ENCODE results near the gene AK5. TPM values are rescaled to one million over a fixed set of nuclear protein-coding genes. Genes with fewer than 3 reads are reported as not detected.

The AK5 gene
- total RNA-seq, 1 experiment from 2014 or later = 3.0 TPM

DNA sequence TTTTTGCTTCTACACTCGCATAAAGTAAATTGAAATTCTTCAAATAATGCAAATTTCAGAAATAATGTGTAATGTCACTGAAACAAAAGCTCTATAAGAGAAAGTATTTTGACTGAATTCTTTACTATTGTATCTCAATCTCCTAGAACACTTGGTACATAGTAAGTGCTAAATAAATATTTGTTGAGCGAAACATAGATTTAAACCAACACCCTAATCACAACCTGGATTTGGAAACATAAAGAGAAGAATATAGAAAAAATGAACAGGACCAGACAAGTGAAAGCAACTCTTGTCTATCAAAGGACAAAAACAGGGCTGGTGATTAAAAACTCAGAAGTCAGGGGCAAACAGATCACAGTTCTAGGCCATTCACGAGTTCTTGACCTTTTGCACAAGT lies 74.3 kb downstream of the AK5 start:
- no peak overlapping the region for H3K27ac ChIP-seq (ENCODE audit: low read length)
- TF ChIP-seq POLR2AphosphoS5 (IDR thresholded peaks at IDR 0.05; ENCODE audit: low read depth, low read length) = no peak
- TF ChIP-seq, protein P1, sequence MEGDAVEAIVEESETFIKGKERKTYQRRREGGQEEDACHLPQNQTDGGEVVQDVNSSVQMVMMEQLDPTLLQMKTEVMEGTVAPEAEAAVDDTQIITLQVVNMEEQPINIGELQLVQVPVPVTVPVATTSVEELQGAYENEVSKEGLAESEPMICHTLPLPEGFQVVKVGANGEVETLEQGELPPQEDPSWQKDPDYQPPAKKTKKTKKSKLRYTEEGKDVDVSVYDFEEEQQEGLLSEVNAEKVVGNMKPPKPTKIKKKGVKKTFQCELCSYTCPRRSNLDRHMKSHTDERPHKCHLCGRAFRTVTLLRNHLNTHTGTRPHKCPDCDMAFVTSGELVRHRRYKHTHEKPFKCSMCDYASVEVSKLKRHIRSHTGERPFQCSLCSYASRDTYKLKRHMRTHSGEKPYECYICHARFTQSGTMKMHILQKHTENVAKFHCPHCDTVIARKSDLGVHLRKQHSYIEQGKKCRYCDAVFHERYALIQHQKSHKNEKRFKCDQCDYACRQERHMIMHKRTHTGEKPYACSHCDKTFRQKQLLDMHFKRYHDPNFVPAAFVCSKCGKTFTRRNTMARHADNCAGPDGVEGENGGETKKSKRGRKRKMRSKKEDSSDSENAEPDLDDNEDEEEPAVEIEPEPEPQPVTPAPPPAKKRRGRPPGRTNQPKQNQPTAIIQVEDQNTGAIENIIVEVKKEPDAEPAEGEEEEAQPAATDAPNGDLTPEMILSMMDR (IDR thresholded peaks at IDR 0.05) = no peak
- TF ChIP-seq TCF7L2 (IDR thresholded peaks at IDR 0.05; ENCODE audit: low read depth, low read length) = no peak
- TF ChIP-seq, protein P2, sequence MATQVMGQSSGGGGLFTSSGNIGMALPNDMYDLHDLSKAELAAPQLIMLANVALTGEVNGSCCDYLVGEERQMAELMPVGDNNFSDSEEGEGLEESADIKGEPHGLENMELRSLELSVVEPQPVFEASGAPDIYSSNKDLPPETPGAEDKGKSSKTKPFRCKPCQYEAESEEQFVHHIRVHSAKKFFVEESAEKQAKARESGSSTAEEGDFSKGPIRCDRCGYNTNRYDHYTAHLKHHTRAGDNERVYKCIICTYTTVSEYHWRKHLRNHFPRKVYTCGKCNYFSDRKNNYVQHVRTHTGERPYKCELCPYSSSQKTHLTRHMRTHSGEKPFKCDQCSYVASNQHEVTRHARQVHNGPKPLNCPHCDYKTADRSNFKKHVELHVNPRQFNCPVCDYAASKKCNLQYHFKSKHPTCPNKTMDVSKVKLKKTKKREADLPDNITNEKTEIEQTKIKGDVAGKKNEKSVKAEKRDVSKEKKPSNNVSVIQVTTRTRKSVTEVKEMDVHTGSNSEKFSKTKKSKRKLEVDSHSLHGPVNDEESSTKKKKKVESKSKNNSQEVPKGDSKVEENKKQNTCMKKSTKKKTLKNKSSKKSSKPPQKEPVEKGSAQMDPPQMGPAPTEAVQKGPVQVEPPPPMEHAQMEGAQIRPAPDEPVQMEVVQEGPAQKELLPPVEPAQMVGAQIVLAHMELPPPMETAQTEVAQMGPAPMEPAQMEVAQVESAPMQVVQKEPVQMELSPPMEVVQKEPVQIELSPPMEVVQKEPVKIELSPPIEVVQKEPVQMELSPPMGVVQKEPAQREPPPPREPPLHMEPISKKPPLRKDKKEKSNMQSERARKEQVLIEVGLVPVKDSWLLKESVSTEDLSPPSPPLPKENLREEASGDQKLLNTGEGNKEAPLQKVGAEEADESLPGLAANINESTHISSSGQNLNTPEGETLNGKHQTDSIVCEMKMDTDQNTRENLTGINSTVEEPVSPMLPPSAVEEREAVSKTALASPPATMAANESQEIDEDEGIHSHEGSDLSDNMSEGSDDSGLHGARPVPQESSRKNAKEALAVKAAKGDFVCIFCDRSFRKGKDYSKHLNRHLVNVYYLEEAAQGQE (IDR thresholded peaks at IDR 0.05; ENCODE audit: insufficient read depth in 1 of 2, low read depth in 2 of 2, low read length in 1 of 2) = no peak
- TF ChIP-seq SIN3A (IDR thresholded peaks at IDR 0.05; ENCODE audit: borderline replicate concordance, insufficient read depth, low read depth, low read length) = no peak
- no peaks in the 10 kb centered on the region for H3K36me3 ChIP-seq (ENCODE audit: control insufficient read depth, insufficient read depth, low read length)
- no TSS peak for BruUV-seq (replicated peaks)
- H3K4me1 ChIP-seq (ENCODE audit: control insufficient read depth, insufficient read depth, low read length) = no peaks in the 10 kb centered on the region
- DNase-seq (ENCODE audit: low read depth, low spot score) = no peak
- POLR2A ChIA-PET = no interaction called here
- in situ Hi-C loops (cut with HindIII; ENCODE audit: low pct_unique_long_range_greater_than_20kb, low sequenced_read_pairs) = no loop called here
- intact Hi-C loops (cut with micrococcal nuclease; ENCODE audit: unreplicated experiment) = no loop called here
- ATAC-seq = no peak
- CTCF ChIA-PET = no interaction called here
- H3K9me3 ChIP-seq (ENCODE audit: control insufficient read depth, insufficient read depth, low read depth, low read length) = no peaks in the 10 kb centered on the region
- no peak overlapping the region for H3K4me3 ChIP-seq (ENCODE audit: low read depth in 2 of 2, low read length in 2 of 2)
- H3K27me3 ChIP-seq (ENCODE audit: control insufficient read depth, insufficient read depth, low read length) = no peaks in the 10 kb centered on the region

- no peak overlapping the region for H3K4me3 ChIP-seq (ENCODE audit: low read depth in 2 of 2, low read length in 2 of 2)
- H3K27ac ChIP-seq (ENCODE audit: low read length) = no peak overlapping the region
- POLR2A ChIA-PET = no interaction called here
- no peaks in the 10 kb centered on the region for H3K4me1 ChIP-seq (ENCODE audit: control insufficient read depth, insufficient read depth, low read length)
- H3K9me3 ChIP-seq (ENCODE audit: control insufficient read depth, insufficient read depth, low read depth, low read length) = no peaks in the 10 kb centered on the region
- intact Hi-C loops (cut with micrococcal nuclease; ENCODE audit: unreplicated experiment) = no loop called here
- no peaks in the 10 kb centered on the region for H3K36me3 ChIP-seq (ENCODE audit: control insufficient read depth, insufficient read depth, low read length)
- CTCF ChIA-PET = no interaction called here
- DNase-seq (ENCODE audit: low read depth, low spot score) (no peak), ATAC-seq (no peak)
- TF ChIP-seq POLR2AphosphoS5 (IDR thresholded peaks at IDR 0.05; ENCODE audit: low read depth, low read length) (no peak), SIN3A (IDR thresholded peaks at IDR 0.05; ENCODE audit: borderline replicate concordance, insufficient read depth, low read depth, low read length) (no peak), TCF7L2 (IDR thresholded peaks at IDR 0.05; ENCODE audit: low read depth, low read length) (no peak)
- TF ChIP-seq, protein P2 (IDR thresholded peaks at IDR 0.05; ENCODE audit: insufficient read depth in 1 of 2, low read depth in 2 of 2, low read length in 1 of 2) = no peak
- TF ChIP-seq, protein P1 (IDR thresholded peaks at IDR 0.05) = no peak
- H3K27me3 ChIP-seq (ENCODE audit: control insufficient read depth, insufficient read depth, low read length) = no peaks in the 10 kb centered on the region
- BruUV-seq (replicated peaks) = no TSS peak
- in situ Hi-C loops (cut with HindIII; ENCODE audit: low pct_unique_long_range_greater_than_20kb, low sequenced_read_pairs) = no loop called here
These were observed 78.4 kb downstream of the AK5 start for GRCh38 chr1:77360256-77360655.
